Lower leg skin (tissue), 3 donors: ENCODE data around the gene PRDM10.

ENCODE experiments used
- CTCF ChIP-seq, 3 donors: fragments of 450-650 bp; IDR thresholded peaks; one replicate each; pipeline ENCODE4 v1.5.1; 2016; ENCODE audit warnings: antibody characterized with exemption in 3 of 3, mild to moderate bottlenecking in 3 of 3, moderate library complexity in 2 of 3
- POLR2A ChIP-seq, 2 donors: fragments of 450-650 bp; IDR thresholded peaks; one replicate each; pipeline ENCODE4 v1.6.1; 2016 to 2017; ENCODE audit warnings: antibody characterized with exemption in 2 of 2, mild to moderate bottlenecking in 1 of 2, moderate library complexity in 1 of 2

- no peak for TF ChIP-seq CTCF (IDR thresholded peaks at IDR 0.05)
- TF ChIP-seq POLR2A (IDR thresholded peaks at IDR 0.05): no peak
Measured at GRCh38 chr11:130034236-130034635, 31.6 kb upstream of the PRDM10 start.
